Jurkat, Clone E6-1 (cell line): ENCODE data around the gene ZNF644. TPM values are rescaled to one million over a fixed set of nuclear protein-coding genes. Genes with fewer than 3 reads are reported as not detected.
"Not testable (repeated sequence)": the region's sequence is repeated elsewhere in the genome, so short reads cannot be mapped to it uniquely, and the experiment has no call there.

ENCODE experiments used
- DNase-seq: peaks from one replicate; pipeline ENCODE4 v3.0.0-alpha.2; 2011; ENCODE audit warnings: low read depth, low spot score
- H3K4me3 ChIP-seq: 2 replicates; pipeline ENCODE4 v1.5.1; 2011; ENCODE audit warnings: mild to moderate bottlenecking, low read length, control low read depth, moderate library complexity
- polyA plus RNA-seq: library from polyadenylated mRNA; unstranded; fragments of >200 nt; gene quantifications from one replicate; pipeline ENCODE4 v1.2.1, GENCODE V29; 2012; ENCODE audit warnings: missing spikeins; ENCODE audit not compliant: insufficient read length, insufficient read depth

ZNF644 gene
- 30.9 TPM for polyA plus RNA-seq

GRCh38 chr1:91021686-91022517 lies at the start of gene ZNF644:
Gene ZNF644 (minus strand): TSS chr1:91022035. CDS start chr1:90982353, 39,682 bp downstream.
- peak; percentile 87 for DNase-seq

GRCh38 chr1:91070298-91070697 lies 48.5 kb upstream of the ZNF644 start:
- H3K4me3 ChIP-seq, result no peak overlapping the region

More at GRCh38 chr1:91021686-91022517, at the start of gene ZNF644:
- peak within 1 kb of the TSS; percentile 77 for H3K4me3 ChIP-seq

DNA sequence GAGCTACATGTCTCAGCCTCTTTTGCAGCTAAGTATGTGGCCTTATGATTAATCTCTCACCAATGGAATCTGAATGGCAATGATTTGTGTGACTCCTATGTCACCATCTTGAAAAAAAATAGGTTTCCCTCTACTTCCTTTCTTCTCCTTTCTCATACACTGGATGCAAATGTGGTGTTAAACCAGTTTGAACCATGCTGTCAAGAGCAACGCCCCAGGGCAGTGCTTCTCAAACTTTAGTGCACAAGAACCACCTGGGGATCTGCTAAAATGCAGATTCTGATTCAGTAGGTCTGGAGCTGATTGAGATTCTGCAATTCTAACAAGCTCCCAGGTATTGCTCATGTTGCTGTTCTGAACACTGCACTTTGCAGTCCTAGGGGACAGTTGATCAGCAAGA lies 44.7 kb upstream of the ZNF644 start:
- no peak overlapping the region for H3K4me3 ChIP-seq
- no peak for DNase-seq

More at GRCh38 chr1:91070298-91070697, 48.5 kb upstream of the ZNF644 start:
- DNase-seq, result no peak

DNA sequence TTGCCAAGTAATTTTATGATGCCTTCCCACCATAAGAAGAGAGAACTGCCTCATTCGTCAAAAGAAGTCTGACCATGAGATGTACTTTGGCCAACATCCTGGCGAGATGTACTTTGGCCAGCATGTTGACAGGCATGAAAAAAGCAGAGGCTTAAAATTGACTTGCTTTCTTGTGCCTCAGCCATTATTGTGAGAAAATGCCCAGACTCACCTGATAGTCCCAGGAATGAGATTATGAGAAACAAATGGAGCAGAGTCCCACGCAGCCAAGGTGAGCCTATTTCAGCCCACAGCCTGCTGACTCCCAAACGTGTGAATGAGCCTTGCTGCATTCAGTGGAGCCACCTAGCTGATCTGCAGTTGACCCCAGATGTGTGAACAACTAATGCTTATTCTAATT lies 43.5 kb upstream of the ZNF644 start:
- no peak for DNase-seq
- no peak overlapping the region for H3K4me3 ChIP-seq

- H3K4me3 ChIP-seq, DNase-seq: not testable (repeated sequence)
Observed at GRCh38 chr1:91063403-91063802, 41.6 kb upstream of the ZNF644 start.

- no peak for DNase-seq
- no peak overlapping the region for H3K4me3 ChIP-seq
Observed at GRCh38 chr1:91059157-91059556, 37.3 kb upstream of the ZNF644 start.

DNA sequence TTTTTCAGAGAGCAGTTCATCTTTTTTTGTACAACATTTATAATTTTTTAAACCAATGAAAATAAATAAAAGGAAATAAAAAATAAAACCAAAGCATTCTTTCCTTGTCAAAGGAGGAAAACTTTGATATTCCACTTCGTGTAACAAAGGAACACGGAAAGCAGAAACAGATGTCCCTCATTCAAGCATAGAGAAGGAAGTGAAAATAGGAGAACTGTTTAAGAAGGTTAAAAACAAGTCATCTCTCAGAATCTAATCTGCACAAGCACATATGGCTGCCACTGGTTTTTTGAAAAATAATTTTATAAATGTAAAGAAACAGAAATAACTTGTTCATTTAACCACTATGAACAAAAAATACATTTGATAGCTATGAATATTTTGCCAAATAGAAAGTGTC lies 35.9 kb upstream of the ZNF644 start:
- DNase-seq, result no peak
- no peak overlapping the region for H3K4me3 ChIP-seq

GRCh38 chr1:91054780-91055481 lies 33.1 kb upstream of the ZNF644 start:
- no peak for DNase-seq
- no peak overlapping the region for H3K4me3 ChIP-seq

DNA sequence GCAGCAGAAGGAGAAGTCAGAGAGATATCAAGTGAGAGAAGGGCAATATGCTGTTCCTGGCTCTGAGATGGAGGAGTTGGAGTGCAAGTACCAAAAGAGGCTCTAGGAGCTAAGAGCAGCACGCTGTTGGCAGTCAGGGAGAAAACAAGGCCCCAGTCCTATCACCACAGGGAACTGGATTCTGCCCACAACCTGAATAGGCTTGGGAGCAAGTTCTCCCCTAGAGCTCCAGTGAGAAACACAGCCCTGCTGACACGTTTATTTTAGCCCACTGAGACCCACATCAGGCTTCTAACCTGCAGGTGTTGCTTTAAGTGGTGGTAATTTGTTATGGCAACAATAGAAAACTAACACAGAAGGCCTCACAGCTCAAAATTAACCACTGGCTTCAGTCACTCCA lies 31.8 kb upstream of the ZNF644 start:
- no peak for DNase-seq
- no peak overlapping the region for H3K4me3 ChIP-seq

- not testable (repeated sequence) for H3K4me3 ChIP-seq, DNase-seq
Observed at GRCh38 chr1:91049551-91049950, 27.7 kb upstream of the ZNF644 start.

- no peak overlapping the region for H3K4me3 ChIP-seq
- no peak for DNase-seq
Observed at GRCh38 chr1:91046766-91047165, 24.9 kb upstream of the ZNF644 start.

DNA sequence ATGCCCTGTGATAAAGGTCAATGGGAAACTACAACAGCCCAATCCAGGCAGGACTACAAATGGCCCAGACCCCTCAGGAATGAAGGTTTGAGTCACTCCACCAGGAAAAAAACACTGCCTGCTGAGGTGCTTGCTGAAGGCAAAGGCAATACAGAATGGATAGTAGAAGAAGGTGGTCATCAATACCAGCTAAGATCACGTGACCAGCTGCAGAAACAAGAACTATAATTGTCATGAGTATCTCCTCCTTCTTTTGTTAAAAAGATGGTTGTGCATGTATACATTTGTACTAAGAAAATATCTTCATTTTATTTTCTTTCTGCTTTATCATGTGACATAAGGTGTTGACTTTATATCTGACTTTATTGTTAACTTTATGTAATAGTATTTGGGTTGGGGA lies 23.4 kb upstream of the ZNF644 start:
- H3K4me3 ChIP-seq, result no peak overlapping the region
- no peak for DNase-seq

- H3K4me3 ChIP-seq, DNase-seq: not testable (repeated sequence)
Observed at GRCh38 chr1:91044776-91045175, 22.9 kb upstream of the ZNF644 start.

DNA sequence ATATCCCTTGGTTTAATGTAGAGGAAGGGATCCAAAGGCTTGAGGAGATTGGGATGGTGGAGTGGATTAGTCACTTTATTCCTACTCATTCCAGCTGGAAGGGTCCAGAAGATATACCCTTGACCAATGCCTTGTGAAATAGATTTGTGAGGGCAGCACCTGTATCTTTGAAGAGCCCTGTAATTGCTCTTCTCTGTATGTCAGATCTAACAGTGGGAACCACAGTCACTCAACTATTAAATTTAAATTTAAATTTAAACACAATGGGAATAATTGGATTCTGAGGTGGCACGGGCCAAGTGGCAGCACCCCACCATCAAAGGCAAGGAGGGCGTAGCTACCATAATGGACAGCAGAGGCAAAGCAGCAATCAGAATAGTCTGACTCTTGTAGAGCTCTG lies 20.5 kb upstream of the ZNF644 start:
- not testable (repeated sequence) for H3K4me3 ChIP-seq, DNase-seq

DNA sequence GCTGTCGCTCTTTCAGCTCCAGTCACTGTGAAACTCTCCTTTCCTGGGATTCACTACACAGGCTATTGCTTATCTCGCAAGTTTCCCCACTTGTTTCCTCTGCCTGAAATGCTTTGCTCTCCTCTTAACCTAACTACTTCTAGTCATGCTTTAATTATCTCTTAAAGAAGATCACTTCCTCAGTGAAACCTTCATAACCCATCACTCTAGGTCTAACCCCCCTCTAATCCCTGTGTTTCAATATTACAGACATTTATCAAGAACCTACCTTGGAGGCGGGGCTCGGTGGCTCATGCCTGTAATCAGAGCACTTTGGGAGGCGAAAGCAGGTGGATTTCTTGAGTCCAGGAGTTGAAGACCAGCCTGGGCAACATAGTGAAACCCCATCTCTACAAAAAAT lies 16.7 kb upstream of the ZNF644 start:
- no peak overlapping the region for H3K4me3 ChIP-seq
- DNase-seq, result no peak

DNA sequence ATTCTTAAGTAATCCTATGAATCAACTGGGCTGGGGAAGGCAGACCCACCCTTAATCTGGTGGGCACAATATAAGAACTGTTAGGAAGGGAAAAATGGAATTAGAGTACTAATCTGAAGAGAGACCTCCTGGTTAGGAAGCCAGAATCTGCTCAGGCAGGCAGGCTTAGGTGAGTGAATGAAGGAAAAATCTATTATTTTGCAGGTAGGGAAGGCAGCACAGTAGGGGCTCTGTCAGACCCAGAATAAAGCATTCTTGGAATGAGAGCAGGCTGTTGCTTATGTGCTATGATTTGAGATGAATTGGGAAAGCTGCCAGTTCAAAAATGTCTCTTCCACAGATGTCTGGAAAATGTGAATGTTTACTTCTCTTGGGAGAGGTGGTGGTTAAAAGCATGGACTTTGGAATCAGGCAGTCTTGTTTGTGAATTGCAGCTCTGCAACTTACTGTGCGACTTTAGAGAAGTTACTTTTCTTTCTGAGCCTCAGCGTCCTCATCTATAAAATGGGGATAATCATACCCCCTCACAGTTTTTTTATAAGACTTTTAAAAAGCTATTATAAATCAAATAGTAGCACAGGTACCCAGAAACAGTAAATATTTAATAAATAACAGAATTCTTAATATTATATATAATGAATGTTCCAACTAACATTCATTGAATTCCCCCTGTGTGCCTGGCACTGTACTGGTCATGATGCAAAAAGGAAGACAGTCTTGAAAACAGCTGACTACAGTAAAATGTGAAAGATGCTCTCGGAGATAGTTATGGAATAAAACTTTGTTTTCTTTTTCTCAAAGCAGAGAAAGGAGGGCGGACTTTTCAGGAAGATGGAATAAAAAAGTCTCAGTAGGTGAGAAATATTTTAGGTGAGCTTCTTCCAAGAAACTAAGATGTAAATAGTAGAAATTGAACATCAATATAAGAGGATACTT lies 15.3 kb upstream of the ZNF644 start:
- DNase-seq, result no peak
- H3K4me3 ChIP-seq, result no peak overlapping the region

- no peak for DNase-seq
- no peak overlapping the region for H3K4me3 ChIP-seq
Observed at GRCh38 chr1:91032349-91032748, 10.5 kb upstream of the ZNF644 start.

GRCh38 chr1:91031081-91031480 lies 9.2 kb upstream of the ZNF644 start:
- no peak for DNase-seq
- no peak overlapping the region for H3K4me3 ChIP-seq

- H3K4me3 ChIP-seq, result no peak overlapping the region
- peak; percentile 28 for DNase-seq
Observed at GRCh38 chr1:91026777-91027176, 4.9 kb upstream of the ZNF644 start.
